GM18861 (cell line): Measurements from ENCODE around the gene ACVR2B.

ENCODE experiments used
- ATAC-seq: cut with Tn5 transposase; IDR thresholded peaks from one replicate; pipeline ENCODE4 v1.9.1; 2021; ENCODE audit not compliant: unreplicated experiment

ACVR2B gene

GRCh38 chr3:38524141-38524739 lies 70.5 kb downstream of the ACVR2B start:
- ATAC-seq = no peak

GRCh38 chr3:38526792-38527191 lies 73.1 kb downstream of the ACVR2B start:
- ATAC-seq = no peak

- ATAC-seq = no peak
Observed at GRCh38 chr3:38528457-38528856, 74.8 kb downstream of the ACVR2B start.

- ATAC-seq = no peak
Observed at GRCh38 chr3:38532529-38532928, 78.8 kb downstream of the ACVR2B start.

- ATAC-seq = no peak
Observed at GRCh38 chr3:38533285-38533976, 79.7 kb downstream of the ACVR2B start.

GRCh38 chr3:38534180-38534579 lies 80.5 kb downstream of the ACVR2B start:
- no peak for ATAC-seq

- ATAC-seq = no peak
Observed at GRCh38 chr3:38534604-38535003, 80.9 kb downstream of the ACVR2B start.

- no peak for ATAC-seq
Observed at GRCh38 chr3:38536671-38537070, 83.0 kb downstream of the ACVR2B start.

- no peak for ATAC-seq
Observed at GRCh38 chr3:38538773-38539353, 85.2 kb downstream of the ACVR2B start.

- no peak for ATAC-seq
Observed at GRCh38 chr3:38541806-38542205, 88.1 kb downstream of the ACVR2B start.
